ENCODE measurements around the gene SLC9A5.
A peak's percentile ranks its signal among the peaks of the same experiment; 100 is the strongest.

Gene SLC9A5

GRCh38 chr16:67249178-67250044, 632 bp downstream of the SLC9A5 start:
- H3K4me3 ChIP-seq (replicated peaks; ENCODE audit: insufficient read depth, low read length) = peak overlapping the region; percentile 14; the same call in 1 of the 2 replicates
- TF ChIP-seq CTCF (IDR thresholded peaks at IDR 0.05; ENCODE audit: insufficient read depth, low read length) = no peak
- TF ChIP-seq GABPA (IDR thresholded peaks at IDR 0.05; ENCODE audit: low read depth) = no peak
- no peak for TF ChIP-seq REST (IDR thresholded peaks at IDR 0.05; ENCODE audit: insufficient replicate concordance, low read depth)
- TF ChIP-seq SPI1 (IDR thresholded peaks at IDR 0.05; ENCODE audit: borderline replicate concordance, low read depth) = no peak
- no peak for TF ChIP-seq POLR2AphosphoS5 (IDR thresholded peaks at IDR 0.05; ENCODE audit: low read depth)
- peaks cover 21% of the 10 kb centered on the region for H3K27me3 ChIP-seq (ENCODE audit: insufficient read depth, poor library complexity, severe bottlenecking)
- DNase-seq (ENCODE audit: low read depth in 1 of 2, low spot score in 1 of 2) = no peak
- H3K27ac ChIP-seq (replicated peaks) = no peak overlapping the region

DNA sequence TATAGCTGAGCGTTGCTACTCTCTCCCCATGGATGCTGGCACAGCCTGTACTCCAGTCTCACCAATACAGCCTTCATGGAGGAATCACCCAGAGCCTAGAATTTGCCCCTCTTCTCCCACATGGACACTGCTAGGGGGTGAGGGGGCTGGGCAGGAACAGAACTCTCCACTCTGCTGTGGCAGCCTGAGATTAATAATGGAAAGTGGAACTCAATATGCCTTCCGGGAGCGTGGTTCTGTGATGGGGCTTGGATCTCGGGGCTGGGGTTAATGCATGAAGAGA, 1.2 kb downstream of the SLC9A5 start:
- DNase-seq (ENCODE audit: low read depth in 1 of 2, low spot score in 1 of 2) = no peak
- TF ChIP-seq POLR2AphosphoS5 (IDR thresholded peaks at IDR 0.05; ENCODE audit: low read depth) (no peak), GABPA (IDR thresholded peaks at IDR 0.05; ENCODE audit: low read depth) (no peak), REST (IDR thresholded peaks at IDR 0.05; ENCODE audit: insufficient replicate concordance, low read depth) (no peak), CTCF (IDR thresholded peaks at IDR 0.05; ENCODE audit: insufficient read depth, low read length) (no peak), SPI1 (IDR thresholded peaks at IDR 0.05; ENCODE audit: borderline replicate concordance, low read depth) (no peak)
- Histone ChIP-seq H3K4me3 (replicated peaks; ENCODE audit: insufficient read depth, low read length) (no peak overlapping the region), H3K27ac (replicated peaks) (no peak overlapping the region), H3K27me3 (ENCODE audit: insufficient read depth, poor library complexity, severe bottlenecking) (peaks cover 21% of the 10 kb centered on the region)

- TF ChIP-seq REST (IDR thresholded peaks at IDR 0.05; ENCODE audit: insufficient replicate concordance, low read depth) = no peak
- TF ChIP-seq GABPA (IDR thresholded peaks at IDR 0.05; ENCODE audit: low read depth) = no peak
- TF ChIP-seq POLR2AphosphoS5 (IDR thresholded peaks at IDR 0.05; ENCODE audit: low read depth) = no peak
- TF ChIP-seq CTCF (IDR thresholded peaks at IDR 0.05; ENCODE audit: insufficient read depth, low read length) = no peak
- TF ChIP-seq SPI1 (IDR thresholded peaks at IDR 0.05; ENCODE audit: borderline replicate concordance, low read depth) = no peak
- DNase-seq (ENCODE audit: low read depth in 1 of 2, low spot score in 1 of 2) = no peak
- no peak overlapping the region for H3K27ac ChIP-seq (replicated peaks)
Observed at GRCh38 chr16:67252609-67253497, 4.1 kb downstream of the SLC9A5 start.

More at GRCh38 chr16:67252609-67253497, 4.1 kb downstream of the SLC9A5 start:
- Histone ChIP-seq H3K4me3 (replicated peaks; ENCODE audit: insufficient read depth, low read length) (no peak overlapping the region), H3K27me3 (ENCODE audit: insufficient read depth, poor library complexity, severe bottlenecking) (peaks cover 21% of the 10 kb centered on the region)

Measured in HL-60 (cell line).